ENCODE data around the gene ABI3BP.

- TF ChIP-seq CTCF (IDR thresholded peaks at IDR 0.05), result no peak
- no peak for TF ChIP-seq POLR2A (IDR thresholded peaks at IDR 0.05)
Observed at GRCh38 chr3:100720426-100720825, 272.8 kb downstream of the ABI3BP start.
